ENCODE results near the gene COTL1. TPM values are rescaled to one million over a fixed set of nuclear protein-coding genes. Genes with fewer than 3 reads are reported as not detected.
A peak's percentile ranks its signal among the peaks of the same experiment; 100 is the strongest.

COTL1 gene
- total RNA-seq, 1 donor from 2014 or later, result 359 TPM

- peaks cover 61% of the 10 kb centered on the region for H4K20me1 ChIP-seq (ENCODE audit: insufficient read depth, low read length)
- H3K79me2 ChIP-seq (ENCODE audit: insufficient read depth, low read length), result peaks cover 81% of the 10 kb centered on the region
- DNase-seq (ENCODE audit: low read depth) (peak; percentile 70), FAIRE-seq (no peak)
- peaks cover 71% of the 10 kb centered on the region for H3K4me1 ChIP-seq (ENCODE audit: insufficient read depth, low read length)
- Mint-ChIP-seq H3K27me3 (ENCODE audit: low read depth, unreplicated experiment) (no peaks in the 10 kb centered on the region), H3K36me3 (ENCODE audit: low read depth, unreplicated experiment) (peaks cover 20% of the 10 kb centered on the region), H3K4me3 (ENCODE audit: unreplicated experiment) (peak overlapping the region; percentile 27), H3K4me1 (ENCODE audit: low read depth, unreplicated experiment) (peaks cover 66% of the 10 kb centered on the region), H3K9me3 (ENCODE audit: unreplicated experiment) (no peaks in the 10 kb centered on the region), H3K27ac (ENCODE audit: unreplicated experiment) (peak overlapping the region; percentile 95)
- H3K4me3 ChIP-seq (ENCODE audit: insufficient read depth, low read depth, low read length), result peak overlapping the region; percentile 27
- H3K9me3 ChIP-seq (ENCODE audit: insufficient read depth, low read depth, low read length), result no peaks in the 10 kb centered on the region
- peaks cover 3% of the 10 kb centered on the region for H3K36me3 ChIP-seq (ENCODE audit: insufficient read depth, low read length)
- TF ChIP-seq CTCF (IDR thresholded peaks at IDR 0.05; ENCODE audit: insufficient read depth, low read depth, low read length) (no peak), EZH2 (IDR thresholded peaks at IDR 0.05; ENCODE audit: insufficient read depth, low read length) (no peak)
- peak overlapping the region; percentile 59 for H3K9ac ChIP-seq (ENCODE audit: low read length)
- H2AFZ ChIP-seq (ENCODE audit: low read depth, low read length), result no peak overlapping the region
- H3K27ac ChIP-seq (ENCODE audit: low read depth, low read length), result peak overlapping the region; percentile 73
- H3K27me3 ChIP-seq (ENCODE audit: insufficient read depth, low read length), result no peaks in the 10 kb centered on the region
- peak overlapping the region; percentile 81 for H3K4me2 ChIP-seq (ENCODE audit: low read length)
These were observed 18.2 kb downstream of the COTL1 start for GRCh38 chr16:84599521-84600202.

GRCh38 chr16:84598360-84598759 lies 19.5 kb downstream of the COTL1 start:
- Histone ChIP-seq H3K79me2 (ENCODE audit: insufficient read depth, low read length) (peaks cover 83% of the 10 kb centered on the region), H3K4me1 (ENCODE audit: insufficient read depth, low read length) (peaks cover 71% of the 10 kb centered on the region), H4K20me1 (ENCODE audit: insufficient read depth, low read length) (peaks cover 63% of the 10 kb centered on the region), H3K9ac (ENCODE audit: low read length) (no peak overlapping the region), H3K4me3 (ENCODE audit: insufficient read depth, low read depth, low read length) (no peak overlapping the region), H3K27ac (ENCODE audit: low read depth, low read length) (no peak overlapping the region), H2AFZ (ENCODE audit: low read depth, low read length) (no peak overlapping the region), H3K27me3 (ENCODE audit: insufficient read depth, low read length) (no peaks in the 10 kb centered on the region), H3K4me2 (ENCODE audit: low read length) (no peak overlapping the region), H3K36me3 (ENCODE audit: insufficient read depth, low read length) (peaks cover 3% of the 10 kb centered on the region), H3K9me3 (ENCODE audit: insufficient read depth, low read depth, low read length) (no peaks in the 10 kb centered on the region)
- peak overlapping the region; percentile 69 for H3K27ac Mint-ChIP-seq (ENCODE audit: unreplicated experiment)
- no peak overlapping the region for H3K4me3 Mint-ChIP-seq (ENCODE audit: unreplicated experiment)
- H3K4me1 Mint-ChIP-seq (ENCODE audit: low read depth, unreplicated experiment), result peaks cover 60% of the 10 kb centered on the region
- H3K36me3 Mint-ChIP-seq (ENCODE audit: low read depth, unreplicated experiment), result peaks cover 20% of the 10 kb centered on the region
- FAIRE-seq, result no peak
- DNase-seq (ENCODE audit: low read depth), result no peak
- TF ChIP-seq EZH2 (IDR thresholded peaks at IDR 0.05; ENCODE audit: insufficient read depth, low read length) (no peak), CTCF (IDR thresholded peaks at IDR 0.05; ENCODE audit: insufficient read depth, low read depth, low read length) (no peak)
- H3K9me3 Mint-ChIP-seq (ENCODE audit: unreplicated experiment), result no peaks in the 10 kb centered on the region
- no peaks in the 10 kb centered on the region for H3K27me3 Mint-ChIP-seq (ENCODE audit: low read depth, unreplicated experiment)

- Mint-ChIP-seq H3K9me3 (ENCODE audit: unreplicated experiment) (no peaks in the 10 kb centered on the region), H3K27ac (ENCODE audit: unreplicated experiment) (peak overlapping the region; percentile 69)
- H3K4me1 ChIP-seq (ENCODE audit: insufficient read depth, low read length), result peaks cover 68% of the 10 kb centered on the region
These were observed 19.9 kb downstream of the COTL1 start for GRCh38 chr16:84597931-84598351.

More at GRCh38 chr16:84597931-84598351, 19.9 kb downstream of the COTL1 start:
- Histone ChIP-seq H3K4me2 (ENCODE audit: low read length) (peak overlapping the region; percentile 20), H3K36me3 (ENCODE audit: insufficient read depth, low read length) (peaks cover 3% of the 10 kb centered on the region), H2AFZ (ENCODE audit: low read depth, low read length) (no peak overlapping the region), H3K79me2 (ENCODE audit: insufficient read depth, low read length) (peaks cover 85% of the 10 kb centered on the region), H3K27ac (ENCODE audit: low read depth, low read length) (no peak overlapping the region), H3K9me3 (ENCODE audit: insufficient read depth, low read depth, low read length) (no peaks in the 10 kb centered on the region), H3K9ac (ENCODE audit: low read length) (no peak overlapping the region), H4K20me1 (ENCODE audit: insufficient read depth, low read length) (peaks cover 64% of the 10 kb centered on the region), H3K4me3 (ENCODE audit: insufficient read depth, low read depth, low read length) (no peak overlapping the region), H3K27me3 (ENCODE audit: insufficient read depth, low read length) (no peaks in the 10 kb centered on the region)
- Mint-ChIP-seq H3K4me1 (ENCODE audit: low read depth, unreplicated experiment) (peaks cover 57% of the 10 kb centered on the region), H3K27me3 (ENCODE audit: low read depth, unreplicated experiment) (no peaks in the 10 kb centered on the region), H3K4me3 (ENCODE audit: unreplicated experiment) (peak overlapping the region; percentile 34), H3K36me3 (ENCODE audit: low read depth, unreplicated experiment) (peaks cover 19% of the 10 kb centered on the region)
- FAIRE-seq, result no peak
- no peak for DNase-seq (ENCODE audit: low read depth)
- TF ChIP-seq EZH2 (IDR thresholded peaks at IDR 0.05; ENCODE audit: insufficient read depth, low read length) (no peak), CTCF (IDR thresholded peaks at IDR 0.05; ENCODE audit: insufficient read depth, low read depth, low read length) (no peak)

Measured in astrocyte (in vitro differentiated cells and primary cell).